22Rv1 (cell line): ENCODE results near the gene TLX2.

Source experiments
- CTCF ChIP-seq: fragments of 450-650 bp; IDR thresholded peaks from 2 replicates; pipeline ENCODE4 v1.5.1; 2017; ENCODE audit warnings: mild to moderate bottlenecking
- ZFX ChIP-seq: fragments of 450-650 bp; IDR thresholded peaks from 2 replicates; pipeline ENCODE4 v1.6.1; 2017; ENCODE audit warnings: antibody characterized with exemption, borderline replicate concordance

- TF ChIP-seq CTCF = no peak
- TF ChIP-seq ZFX = no peak
These were observed 32.8 kb upstream of the TLX2 start for GRCh38 chr2:74481431-74481830.
